B cell (primary cell): ENCODE results near the gene ETV6. TPM values are rescaled to one million over a fixed set of nuclear protein-coding genes. Genes with fewer than 3 reads are reported as not detected.

Source experiments
- ATAC-seq: fragments of 200-7000 bp; cut with Tn5 transposase; one replicate; pipeline ENCODE4 v1.10.0; 2021; ENCODE audit warnings: low read depth, mild to moderate bottlenecking, moderate number of reproducible peaks, moderate library complexity
- CTCF ChIA-PET: fragments of 350-600 bp; sonication (Branson Sonifier 250); formaldehyde crosslinking; loops from one replicate; lab custom pipeline; 2021; ENCODE audit warnings: antibody characterized with exemption, inconsistent platforms; lab: Charles Lee
- POLR2A ChIA-PET: fragments of 350-600 bp; sonication (Branson Sonifier 250); formaldehyde crosslinking; loops from one replicate; lab custom pipeline; 2021; ENCODE audit warnings: antibody characterized with exemption; lab: Charles Lee
- DNase-seq: peaks from one replicate; pipeline ENCODE4 v3.0.0; 2013
- H2AFZ ChIP-seq: 2 replicates; pipeline ENCODE4 v1.6.1; 2012; ENCODE audit warnings: mild to moderate bottlenecking, low read depth, low read length; ENCODE audit not compliant: insufficient read depth, poor library complexity, severe bottlenecking
- H3K27ac ChIP-seq, 2 donors: 1 replicate in 1 of 2; 2 replicates in 1 of 2; pipeline ENCODE4 v1.5.1; 2012 to 2013; ENCODE audit warnings: low read length in 2 of 2, mild to moderate bottlenecking in 2 of 2, moderate library complexity in 1 of 2
- H3K27me3 ChIP-seq, 4 experiments: fragments of 200-600 bp in 1 of 4; sonication (generic) in 1 of 4; replicated peaks in 1 of 4; 1 replicate in 2 of 4; 2 replicates in 2 of 4; pipeline versions ENCODE4 v1.6.1 to v1.7.0; 2013 to 2016; ENCODE audit warnings: low read length in 3 of 4, mild to moderate bottlenecking in 2 of 4, mixed read lengths in 1 of 4, moderate library complexity in 1 of 4; ENCODE audit not compliant: insufficient read depth in 4 of 4, control insufficient read depth in 3 of 4; ENCODE audit errors: control extremely low read depth in 1 of 4
- H3K36me3 ChIP-seq, 2 experiments: replicated peaks in 1 of 2; 1 replicate in 1 of 2; 2 replicates in 1 of 2; pipeline versions ENCODE4 v1.6.1 to v1.7.1; 2013; ENCODE audit warnings: low read length in 1 of 2; ENCODE audit not compliant: insufficient read depth in 2 of 2, control insufficient read depth in 1 of 2; ENCODE audit errors: control extremely low read depth in 1 of 2, extremely low read depth in 1 of 2
- H3K4me1 ChIP-seq, 2 donors: fragments of 200-600 bp in 1 of 2; sonication (generic) in 1 of 2; 1 replicate in 1 of 2; 2 replicates in 1 of 2; pipeline versions ENCODE4 v1.5.1 to v1.6.1; 2013 to 2017; ENCODE audit warnings: low read length in 2 of 2; ENCODE audit not compliant: control insufficient read depth in 2 of 2, insufficient read depth in 2 of 2
- H3K4me2 ChIP-seq: replicated peaks from 2 replicates; pipeline ENCODE3; 2012; ENCODE audit warnings: mild to moderate bottlenecking, low read depth, low read length; ENCODE audit not compliant: poor library complexity, severe bottlenecking
- H3K4me3 ChIP-seq, 5 experiments: fragments of 200-600 bp in 1 of 5; sonication (generic) in 1 of 5; 1 replicate in 3 of 5; 2 replicates in 2 of 5; pipeline versions ENCODE4 v1.5.1 to v1.7.0; 2011 to 2016; ENCODE audit warnings: low read length in 4 of 5, mild to moderate bottlenecking in 4 of 5, low read depth in 2 of 5, control low read depth in 1 of 5, moderate library complexity in 1 of 5; ENCODE audit not compliant: insufficient read depth in 1 of 5; ENCODE audit errors: control extremely low read depth in 1 of 5, extremely low read depth in 1 of 5
- H3K79me2 ChIP-seq: fragments of 200-600 bp; sonication (generic); one replicate; pipeline ENCODE4 v1.6.0; 2016; ENCODE audit warnings: low read length; ENCODE audit not compliant: control insufficient read depth, insufficient read depth
- H3K9ac ChIP-seq: fragments of 200-600 bp; sonication (generic); 2 replicates; pipeline ENCODE4 v1.6.1; 2017; ENCODE audit warnings: mild to moderate bottlenecking, low read length, moderate library complexity
- H3K9me3 ChIP-seq, 3 donors: one replicate each; pipeline versions ENCODE4 v1.6.1 to v1.7.1; 2013; ENCODE audit warnings: low read length in 2 of 3; ENCODE audit not compliant: control insufficient read depth in 2 of 3, insufficient read depth in 1 of 3; ENCODE audit errors: control extremely low read depth in 1 of 3
- H4K20me1 ChIP-seq: 2 replicates; pipeline ENCODE4 v1.6.0; 2012; ENCODE audit warnings: mild to moderate bottlenecking, low read length; ENCODE audit not compliant: insufficient read depth, control insufficient read depth, poor library complexity, severe bottlenecking
- H3K27ac Mint-ChIP-seq: one replicate; pipeline ENCODE4 v1.8.0; 2021; ENCODE audit warnings: mixed read lengths
- H3K27me3 Mint-ChIP-seq: one replicate; pipeline ENCODE4 v1.8.0; 2021; ENCODE audit warnings: mixed read lengths
- H3K4me1 Mint-ChIP-seq: one replicate; pipeline ENCODE4 v1.8.0; 2021; ENCODE audit warnings: mixed read lengths
- H3K4me3 Mint-ChIP-seq: one replicate; pipeline ENCODE4 v1.8.0; 2021; ENCODE audit warnings: mixed read lengths
- H3K9me3 Mint-ChIP-seq: one replicate; pipeline ENCODE4 v1.8.0; 2022; ENCODE audit warnings: mixed read lengths; ENCODE audit not compliant: insufficient read depth
- CTCF ChIP-seq: fragments of 200-600 bp; IDR thresholded peaks from one replicate; pipeline ENCODE4 v1.8.0; 2022; ENCODE audit warnings: antibody characterized with exemption, mild to moderate bottlenecking
- EZH2 ChIP-seq: IDR thresholded peaks from 2 replicates; pipeline ENCODE4 v1.6.1; 2012; ENCODE audit warnings: borderline replicate concordance, low read depth, mild to moderate bottlenecking, moderate library complexity, low read length; ENCODE audit not compliant: insufficient read depth, poor library complexity, severe bottlenecking
- WGBS: methylation state at CpG from one replicate; pipeline ENCODE4 v1.1.5; 2013; ENCODE audit warnings: missing lambda C conversion rate; ENCODE audit not compliant: insufficient coverage; 5-methylcytosine and 5-hydroxymethylcytosine counted together
- intact Hi-C: fragments of 100-400 bp; cut with micrococcal nuclease; formaldehyde crosslinking; loops from one replicate; pipeline ENCODE4 v1.10.0; 2022
- polyA plus RNA-seq: library from polyadenylated mRNA; depleted of rRNA; stranded (reverse); fragments of >200 nt; gene quantifications from 2 replicates; pipeline ENCODE4 v1.2.3, GENCODE V29; 2012
- total RNA-seq, 2 donors: library from RNA; stranded (reverse); fragments of 120-200 nt in 1 of 2; gene quantifications; 1 replicate in 1 of 2; 2 replicates in 1 of 2; pipeline versions ENCODE4 v1.2.3 to v1.2.4, GENCODE V29; 2013 to 2022

ETV6 gene
- total and polyA plus RNA-seq, 2 donors (not counting 1 experiment from before 2014, with no cell fraction given), result 17.4 to 123 TPM

DNA sequence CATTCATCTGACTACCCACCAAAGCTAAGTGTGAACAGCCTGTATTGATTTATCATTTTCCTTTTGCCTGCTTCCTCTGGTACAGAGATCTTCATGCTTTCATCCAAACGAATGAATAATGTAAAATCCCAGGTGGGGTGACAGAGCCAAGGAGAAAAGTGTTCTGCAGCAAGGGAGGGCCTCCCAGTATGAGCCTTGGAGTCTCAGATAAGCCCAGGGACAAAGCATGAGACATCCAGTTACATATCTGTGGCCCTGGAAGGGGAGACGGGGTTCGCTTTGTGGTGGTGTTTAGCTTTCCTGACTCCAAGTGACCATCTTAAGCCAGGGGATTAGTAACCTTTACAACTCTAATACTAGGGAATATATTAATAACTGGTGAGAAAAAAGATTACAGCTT, 177.1 kb downstream of the ETV6 start:
- peaks cover 4% of the 10 kb centered on the region for H4K20me1 ChIP-seq
- DNase-seq (no peak), ATAC-seq (no peak)
- peaks cover 38 to 43% of the 10 kb centered on the region in 2 donors for H3K4me1 ChIP-seq
- no peak overlapping the region for H3K4me2 ChIP-seq
- no peaks in the 10 kb centered on the region for H3K27me3 ChIP-seq
- H2AFZ ChIP-seq, result no peak overlapping the region
- peaks cover 59% of the 10 kb centered on the region for H3K79me2 ChIP-seq
- intact Hi-C loops, result no loop called here
- H3K27ac ChIP-seq, result no peak overlapping the region
- H3K9ac ChIP-seq, result no peak overlapping the region
- POLR2A ChIA-PET, result no interaction called here
- WGBS, result 40% methylated on average over 1 of the region's 3 CpGs
- Mint-ChIP-seq H3K27ac (no peak overlapping the region), H3K27me3 (no peaks in the 10 kb centered on the region), H3K9me3 (peaks cover 3% of the 10 kb centered on the region), H3K4me3 (no peak overlapping the region), H3K4me1 (peaks cover 45% of the 10 kb centered on the region)
- TF ChIP-seq CTCF (no peak), EZH2 (no peak)
- peaks cover 0 to 12% of the 10 kb centered on the region in 2 experiments for H3K36me3 ChIP-seq
- H3K9me3 ChIP-seq, result no peaks in the 10 kb centered on the region
- CTCF ChIA-PET, result interaction anchor here (1.2 to 1.4 kb wide), 2 partner anchors 16 to 80 kb away, joined by 3 read pairs; no protein-coding TSS in a partner anchor
- no peak overlapping the region for H3K4me3 ChIP-seq

DNA sequence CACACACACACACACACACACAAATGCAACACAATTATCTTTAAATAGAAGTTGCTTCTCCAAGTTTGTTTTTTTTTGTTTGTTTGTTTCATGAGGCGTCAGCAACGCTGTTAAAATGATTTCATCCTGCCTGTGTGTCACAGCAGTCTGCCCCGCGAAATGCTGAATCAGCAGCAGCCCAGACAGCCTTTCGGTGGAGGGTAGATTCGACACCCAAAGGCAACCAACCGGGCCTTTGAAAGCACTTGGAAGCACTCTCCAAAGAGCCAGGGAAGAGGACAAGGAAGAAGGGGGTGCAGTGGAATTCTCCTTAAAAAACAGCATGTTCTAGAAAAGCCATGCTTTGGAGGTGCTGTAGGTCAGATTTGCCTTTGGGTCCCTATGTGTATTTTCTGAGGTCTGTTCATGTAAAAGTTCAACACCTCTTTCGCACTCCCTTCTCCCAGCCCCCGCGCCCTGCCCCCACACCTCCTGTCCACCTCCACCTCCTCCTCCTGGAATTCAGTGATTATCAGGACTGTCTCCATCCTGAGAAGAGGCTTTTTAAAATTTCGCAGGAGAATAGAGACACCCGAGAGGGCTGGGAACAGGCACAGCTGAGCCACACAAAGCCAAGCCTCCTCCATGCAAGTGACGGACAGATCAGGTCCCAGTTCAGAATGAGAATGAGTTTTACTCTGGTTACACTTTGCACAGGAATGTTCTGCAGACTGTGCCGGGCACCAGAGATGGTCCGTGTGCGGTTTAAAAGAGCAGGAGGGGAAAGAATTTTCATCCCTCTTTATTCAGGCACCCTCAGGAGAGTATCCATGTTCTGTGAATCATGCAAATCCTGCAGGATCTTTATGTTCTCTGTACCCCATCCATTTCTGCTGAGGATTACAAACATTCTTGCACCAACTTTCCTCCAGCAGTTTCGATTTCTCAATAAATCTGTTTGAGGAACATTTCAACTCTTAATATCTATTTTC, 177.9 kb downstream of the ETV6 start:
- DNase-seq, result no peak
- H3K36me3 ChIP-seq, result peaks cover 0 to 12% of the 10 kb centered on the region in 2 experiments
- Mint-ChIP-seq H3K27me3 (no peaks in the 10 kb centered on the region), H3K4me1 (peaks cover 43% of the 10 kb centered on the region), H3K9me3 (no peaks in the 10 kb centered on the region), H3K27ac (no peak overlapping the region), H3K4me3 (no peak overlapping the region)
- peaks cover 4% of the 10 kb centered on the region for H4K20me1 ChIP-seq
- no peak overlapping the region for H3K4me2 ChIP-seq
- CTCF ChIA-PET, result interaction anchor here (1.4 kb wide), 1 partner anchor 16 kb away, joined by 3 read pairs; no protein-coding TSS in a partner anchor
- no peak for ATAC-seq
- no peaks in the 10 kb centered on the region for H3K27me3 ChIP-seq
- no peak overlapping the region for H3K4me3 ChIP-seq
- WGBS, result 95% methylated on average over 14 of the region's 17 CpGs
- H2AFZ ChIP-seq, result no peak overlapping the region
- H3K9ac ChIP-seq, result no peak overlapping the region
- no peaks in the 10 kb centered on the region for H3K9me3 ChIP-seq
- H3K4me1 ChIP-seq, result peaks cover 30 to 35% of the 10 kb centered on the region in 2 donors
- H3K79me2 ChIP-seq, result peaks cover 64% of the 10 kb centered on the region
- POLR2A ChIA-PET, result no interaction called here
- no peak overlapping the region for H3K27ac ChIP-seq
- intact Hi-C loops, result no loop called here
- TF ChIP-seq CTCF (no peak), EZH2 (no peak)
